ENCODE data around the gene FAAH.
"Not testable (repeated sequence)": the region's sequence is repeated elsewhere in the genome, so short reads cannot be mapped to it uniquely, and the experiment has no call there.

DNA sequence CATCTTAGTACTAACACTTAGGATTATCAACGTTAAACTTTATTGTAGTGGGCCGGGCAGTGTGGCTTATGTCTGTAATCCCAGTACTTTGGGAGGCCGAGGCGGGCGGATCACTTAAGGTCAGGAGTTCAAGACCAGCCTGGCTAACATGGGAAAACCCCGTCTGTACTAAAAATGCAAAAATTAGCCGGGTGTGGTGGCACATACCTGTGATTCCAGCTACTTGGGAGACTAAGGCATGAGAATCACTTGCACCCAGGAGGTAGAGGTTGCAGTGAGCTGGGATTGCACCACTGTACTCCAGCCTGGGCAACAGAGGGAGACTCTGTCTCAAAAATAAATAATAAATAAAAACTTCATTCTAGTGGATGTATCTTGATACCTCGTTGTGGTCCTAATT is 28.3 kb upstream of the FAAH start:
- TF ChIP-seq POLR2A, POLR2AphosphoS5 (IDR thresholded peaks at IDR 0.05; ENCODE audit: low read depth, low read length): not testable (repeated sequence)

All from GM12891 (cell line).